Stimulated activated CD8-positive, alpha-beta memory T cell treated with anti-CD3 and anti-CD28 coated beads, Interleukin-12 subunit alpha, Interleukin-12 subunit beta, amount 100 ng/mL, for 24 hours (primary cell): ENCODE data around the gene SVIL.
"Not testable (repeated sequence)": the region's sequence is repeated elsewhere in the genome, so short reads cannot be mapped to it uniquely, and the experiment has no call there.

Experiments used
- DNase-seq: peaks from one replicate; pipeline ENCODE4 v3.0.0-alpha.2; 2020; ENCODE audit errors: extremely low read depth

Gene SVIL

GRCh38 chr10:29576681-29577080, 58.1 kb downstream of the SVIL start:
- DNase-seq = no peak

GRCh38 chr10:29575098-29575455, 59.7 kb downstream of the SVIL start:
- DNase-seq = no peak

GRCh38 chr10:29574212-29575097, 60.3 kb downstream of the SVIL start:
- not testable (repeated sequence) for DNase-seq

- not testable (repeated sequence) for DNase-seq
Measured at GRCh38 chr10:29570248-29570647, 64.5 kb downstream of the SVIL start.

GRCh38 chr10:29569795-29570194, 65.0 kb downstream of the SVIL start:
- no peak for DNase-seq

- no peak for DNase-seq
Measured at GRCh38 chr10:29567003-29567402, 67.8 kb downstream of the SVIL start.

GRCh38 chr10:29566209-29566608, 68.6 kb downstream of the SVIL start:
- not testable (repeated sequence) for DNase-seq

- no peak for DNase-seq
Measured at GRCh38 chr10:29563420-29564035, 71.2 kb downstream of the SVIL start.

- not testable (repeated sequence) for DNase-seq
Measured at GRCh38 chr10:29563006-29563405, 71.8 kb downstream of the SVIL start.

- DNase-seq = no peak
Measured at GRCh38 chr10:29559996-29560395, 74.8 kb downstream of the SVIL start.

- no peak for DNase-seq
Measured at GRCh38 chr10:29557665-29558064, 77.1 kb downstream of the SVIL start.

- DNase-seq = no peak
Measured at GRCh38 chr10:29555746-29556481, 78.9 kb downstream of the SVIL start.

- DNase-seq = no peak
Measured at GRCh38 chr10:29555091-29555745, 79.6 kb downstream of the SVIL start.

- DNase-seq = no peak
Measured at GRCh38 chr10:29554660-29555059, 80.1 kb downstream of the SVIL start.

GRCh38 chr10:29553544-29554250, 81.1 kb downstream of the SVIL start:
- DNase-seq = no peak

GRCh38 chr10:29553116-29553515, 81.7 kb downstream of the SVIL start:
- not testable (repeated sequence) for DNase-seq

GRCh38 chr10:29549493-29549892, 85.3 kb downstream of the SVIL start:
- DNase-seq = not testable (repeated sequence)

GRCh38 chr10:29546773-29547313, 87.9 kb downstream of the SVIL start:
- DNase-seq = no peak

- no peak for DNase-seq
Measured at GRCh38 chr10:29545122-29545521, 89.6 kb downstream of the SVIL start.

- no peak for DNase-seq
Measured at GRCh38 chr10:29543715-29544114, 91.1 kb downstream of the SVIL start.

GRCh38 chr10:29542723-29543122, 92.0 kb downstream of the SVIL start:
- no peak for DNase-seq
